Mucosa of descending colon (tissue), 3 donors: ENCODE results near the gene YES1. TPM values are rescaled to one million over a fixed set of nuclear protein-coding genes. Genes with fewer than 3 reads are reported as not detected.

Experiments used
- ATAC-seq: fragments of 200-7000 bp; cut with Tn5 transposase; one replicate; pipeline ENCODE4 v1.9.1; 2020; ENCODE audit warnings: mild to moderate bottlenecking, moderate library complexity
- DNase-seq, 3 donors: peaks; one replicate each; pipeline ENCODE4 v3.0.0-alpha.2; 2020
- H3K36me3 ChIP-seq: fragments of 200-600 bp; one replicate; pipeline ENCODE4 v1.8.0; 2021; ENCODE audit warnings: low read depth, mild to moderate bottlenecking
- H3K4me1 ChIP-seq: fragments of 200-600 bp; one replicate; pipeline ENCODE4 v1.8.0; 2021; ENCODE audit warnings: low read depth, mild to moderate bottlenecking
- H3K4me3 ChIP-seq: fragments of 200-600 bp; one replicate; pipeline ENCODE4 v1.8.0; 2021; ENCODE audit warnings: mild to moderate bottlenecking
- H3K9me3 ChIP-seq: fragments of 200-600 bp; one replicate; pipeline ENCODE4 v1.8.0; 2021; ENCODE audit warnings: mild to moderate bottlenecking
- CTCF ChIP-seq: fragments of 200-600 bp; IDR thresholded peaks from one replicate; pipeline ENCODE4 v1.8.0; 2022; ENCODE audit warnings: antibody characterized with exemption, mild to moderate bottlenecking
- intact Hi-C, 2 donors: fragments of 100-400 bp; cut with DNase I in 1 of 2; cut with micrococcal nuclease in 1 of 2; formaldehyde crosslinking; loops; one replicate each; pipeline versions ENCODE4 v1.11.0 to v1.11.1; 2022; cut with DNase I, micrococcal nuclease
- total RNA-seq, 3 donors: library from RNA; stranded (reverse); fragmentation: NEBNext Ultra II Directional in 2 of 3; extraction: Animal tissue kit (Norgen Biotek cat#: 25700) in 2 of 3; gene quantifications; one replicate each; pipeline versions ENCODE4 v1.2.1 to v1.2.4, GENCODE V29; 2021 to 2023
- donor health status: DM: no; HTN: no; CAD: no; lungs with moderate emphysema.
- donor health status: DM: no; HTN: no; CAD: no.
- donor health status: DM: no; HTN: yes; CAD: no.

The YES1 gene
- total RNA-seq, 3 donors from 2014 or later: 48.2 to 63.2 (median 52.2) TPM

GRCh38 chr18:679516-679915 is 132.5 kb downstream of the YES1 start:
- Histone ChIP-seq H3K36me3 (no peaks in the 10 kb centered on the region), H3K9me3 (no peaks in the 10 kb centered on the region), H3K4me3 (no peak overlapping the region), H3K4me1 (no peaks in the 10 kb centered on the region)
- ATAC-seq (no peak), DNase-seq (no peak)
- no peak for TF ChIP-seq CTCF
- intact Hi-C loops: no loop called here

DNA sequence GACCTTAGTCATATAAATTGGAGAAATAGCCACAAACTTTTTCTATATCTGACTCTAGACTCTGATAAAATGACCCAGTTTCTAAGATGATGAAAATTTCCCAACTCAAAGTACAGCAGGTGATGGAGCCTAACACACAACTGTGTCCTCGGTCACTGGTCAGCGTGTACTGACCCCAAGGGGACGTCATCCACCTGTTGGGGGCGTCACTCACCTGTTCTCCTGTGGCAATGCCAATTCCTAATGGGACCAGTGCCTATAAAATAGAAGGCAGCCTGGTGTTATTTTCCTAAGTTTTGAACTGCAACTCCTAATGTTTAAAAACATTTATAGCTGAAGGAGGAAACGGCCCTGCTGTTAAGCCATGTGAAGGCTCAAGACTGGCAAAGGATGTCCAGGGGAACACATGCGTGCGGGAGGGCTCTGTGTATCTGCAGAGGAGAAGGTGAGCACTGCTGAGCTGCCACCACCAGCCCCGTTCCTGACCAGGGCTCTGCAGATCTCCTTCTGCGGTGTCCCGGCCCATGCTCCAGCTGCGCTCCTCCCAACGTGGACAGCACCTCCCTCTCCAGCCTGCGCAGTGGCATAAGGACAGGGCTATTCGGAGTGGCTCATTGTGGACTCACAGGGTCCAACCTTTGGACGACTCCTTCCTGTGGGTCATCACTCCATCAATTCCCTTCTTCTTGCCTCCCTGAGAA is 133.4 kb downstream of the YES1 start:
- TF ChIP-seq CTCF: no peak
- no peaks in the 10 kb centered on the region for H3K4me1 ChIP-seq
- DNase-seq (no peak), ATAC-seq (no peak)
- H3K36me3 ChIP-seq: no peaks in the 10 kb centered on the region
- no peaks in the 10 kb centered on the region for H3K9me3 ChIP-seq
- H3K4me3 ChIP-seq: no peak overlapping the region
- intact Hi-C loops: no loop called here

DNA sequence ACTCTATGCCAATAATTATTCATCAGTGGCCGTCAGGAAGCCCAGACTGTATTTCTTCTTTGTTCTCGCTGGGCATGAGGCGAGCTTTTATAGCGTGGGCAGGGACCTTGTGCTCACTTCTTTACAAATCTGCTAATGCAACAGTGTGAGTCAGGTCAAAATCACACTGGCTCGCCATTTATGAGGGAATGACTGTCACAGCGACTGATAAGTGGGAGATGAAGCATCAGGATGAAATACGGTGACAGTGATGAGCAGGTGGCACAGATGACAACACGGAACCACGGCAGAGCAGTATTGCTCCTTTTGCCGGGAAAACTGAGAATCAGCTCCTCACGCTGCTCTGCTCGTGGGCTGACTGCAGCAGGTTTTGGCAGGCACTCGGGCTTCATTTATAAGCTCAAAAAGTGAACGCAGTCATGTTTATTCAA is 134.1 kb downstream of the YES1 start:
- ATAC-seq: no peak
- no peaks in the 10 kb centered on the region for H3K36me3 ChIP-seq
- TF ChIP-seq CTCF: no peak
- H3K4me1 ChIP-seq: no peaks in the 10 kb centered on the region
- no peak overlapping the region for H3K4me3 ChIP-seq
- no peaks in the 10 kb centered on the region for H3K9me3 ChIP-seq
- no peak for DNase-seq
- intact Hi-C loops: no loop called here

- Histone ChIP-seq H3K4me3 (no peak overlapping the region), H3K4me1 (no peaks in the 10 kb centered on the region), H3K36me3 (no peaks in the 10 kb centered on the region), H3K9me3 (no peaks in the 10 kb centered on the region)
- ATAC-seq (no peak), DNase-seq (no peak)
- intact Hi-C loops: no loop called here
- no peak for TF ChIP-seq CTCF
Measured at GRCh38 chr18:677145-677544, 134.9 kb downstream of the YES1 start.

- no peak overlapping the region for H3K4me3 ChIP-seq
- no peaks in the 10 kb centered on the region for H3K36me3 ChIP-seq
- DNase-seq (no peak), ATAC-seq (no peak)
- H3K4me1 ChIP-seq: no peaks in the 10 kb centered on the region
- H3K9me3 ChIP-seq: no peaks in the 10 kb centered on the region
- no peak for TF ChIP-seq CTCF
- intact Hi-C loops: no loop called here
Measured at GRCh38 chr18:676736-677135, 135.3 kb downstream of the YES1 start.

- Histone ChIP-seq H3K4me1 (no peaks in the 10 kb centered on the region), H3K4me3 (no peak overlapping the region), H3K9me3 (no peaks in the 10 kb centered on the region), H3K36me3 (no peaks in the 10 kb centered on the region)
- intact Hi-C loops: no loop called here
- ATAC-seq: no peak
- TF ChIP-seq CTCF: no peak
- no peak for DNase-seq
Measured at GRCh38 chr18:676069-676468, 136.0 kb downstream of the YES1 start.
